ACC112 (cell line): ENCODE results near the gene CDH4.

ENCODE experiments used
- H2AFZ ChIP-seq: fragments of 200-600 bp; sonication (generic); one replicate; pipeline ENCODE4 v1.6.0; 2017; ENCODE audit warnings: antibody characterized with exemption, low read length; ENCODE audit not compliant: unreplicated experiment
- H3K27ac ChIP-seq: fragments of 200-600 bp; sonication (generic); 2 replicates; pipeline ENCODE4 v1.5.1; 2014; ENCODE audit warnings: low read depth, mild to moderate bottlenecking, antibody characterized with exemption, low read length, moderate library complexity
- H3K27me3 ChIP-seq: fragments of 200-600 bp; sonication (generic); 2 replicates; pipeline ENCODE4 v1.6.1; 2014; ENCODE audit warnings: mild to moderate bottlenecking, antibody characterized with exemption, low read length, moderate library complexity, mixed read lengths; ENCODE audit not compliant: insufficient read depth
- H3K36me3 ChIP-seq: fragments of 200-600 bp; sonication (generic); 2 replicates; pipeline ENCODE4 v1.6.1; 2016; ENCODE audit warnings: mild to moderate bottlenecking, antibody characterized with exemption, low read length, moderate library complexity, mixed read lengths; ENCODE audit not compliant: insufficient read depth
- H3K4me1 ChIP-seq: fragments of 200-600 bp; sonication (generic); one replicate; pipeline ENCODE4 v1.6.1; 2016; ENCODE audit warnings: low read length, mixed read lengths; ENCODE audit not compliant: insufficient read depth, unreplicated experiment, control insufficient read depth
- H3K4me3 ChIP-seq: fragments of 200-600 bp; sonication (generic); 2 replicates; pipeline ENCODE4 v1.5.1; 2014; ENCODE audit warnings: mild to moderate bottlenecking, low read depth, low read length
- H3K79me2 ChIP-seq: fragments of 200-600 bp; sonication (generic); one replicate; pipeline ENCODE4 v1.6.0; 2016; ENCODE audit warnings: low read length; ENCODE audit not compliant: control insufficient read depth, unreplicated experiment, insufficient read depth

Gene CDH4

GRCh38 chr20:61311656-61312387, 59.8 kb downstream of the CDH4 start:
- Histone ChIP-seq H3K79me2 (no peaks in the 10 kb centered on the region), H2AFZ (no peak overlapping the region), H3K27ac (no peak overlapping the region), H3K4me1 (no peaks in the 10 kb centered on the region), H3K27me3 (no peaks in the 10 kb centered on the region), H3K36me3 (no peaks in the 10 kb centered on the region), H3K4me3 (no peak overlapping the region)

- H3K27ac ChIP-seq, result no peak overlapping the region
- no peak overlapping the region for H2AFZ ChIP-seq
- no peaks in the 10 kb centered on the region for H3K36me3 ChIP-seq
- no peaks in the 10 kb centered on the region for H3K79me2 ChIP-seq
- no peaks in the 10 kb centered on the region for H3K27me3 ChIP-seq
- H3K4me1 ChIP-seq, result no peaks in the 10 kb centered on the region
- H3K4me3 ChIP-seq, result no peak overlapping the region
These were observed 60.9 kb downstream of the CDH4 start for GRCh38 chr20:61312925-61313324.

- H3K36me3 ChIP-seq, result no peaks in the 10 kb centered on the region
- no peak overlapping the region for H3K27ac ChIP-seq
- no peaks in the 10 kb centered on the region for H3K4me1 ChIP-seq
- no peak overlapping the region for H2AFZ ChIP-seq
- H3K4me3 ChIP-seq, result no peak overlapping the region
- no peaks in the 10 kb centered on the region for H3K79me2 ChIP-seq
- H3K27me3 ChIP-seq, result no peaks in the 10 kb centered on the region
These were observed 61.3 kb downstream of the CDH4 start for GRCh38 chr20:61313396-61313795.

GRCh38 chr20:61314326-61315010, 62.4 kb downstream of the CDH4 start:
- H3K4me3 ChIP-seq, result no peak overlapping the region
- no peaks in the 10 kb centered on the region for H3K27me3 ChIP-seq
- no peak overlapping the region for H2AFZ ChIP-seq
- H3K27ac ChIP-seq, result no peak overlapping the region
- H3K4me1 ChIP-seq, result no peaks in the 10 kb centered on the region
- H3K36me3 ChIP-seq, result no peaks in the 10 kb centered on the region
- H3K79me2 ChIP-seq, result no peaks in the 10 kb centered on the region

GRCh38 chr20:61315319-61315718, 63.3 kb downstream of the CDH4 start:
- Histone ChIP-seq H2AFZ (no peak overlapping the region), H3K27me3 (no peaks in the 10 kb centered on the region), H3K4me1 (no peaks in the 10 kb centered on the region), H3K79me2 (no peaks in the 10 kb centered on the region), H3K4me3 (no peak overlapping the region), H3K27ac (no peak overlapping the region), H3K36me3 (no peaks in the 10 kb centered on the region)

- H3K27me3 ChIP-seq, result no peaks in the 10 kb centered on the region
- no peaks in the 10 kb centered on the region for H3K36me3 ChIP-seq
- no peaks in the 10 kb centered on the region for H3K79me2 ChIP-seq
- no peaks in the 10 kb centered on the region for H3K4me1 ChIP-seq
- no peak overlapping the region for H3K27ac ChIP-seq
- H2AFZ ChIP-seq, result no peak overlapping the region
- H3K4me3 ChIP-seq, result no peak overlapping the region
These were observed 64.3 kb downstream of the CDH4 start for GRCh38 chr20:61316346-61316745.

- H3K4me3 ChIP-seq, result no peak overlapping the region
- H3K27me3 ChIP-seq, result no peaks in the 10 kb centered on the region
- H3K79me2 ChIP-seq, result no peaks in the 10 kb centered on the region
- no peak overlapping the region for H3K27ac ChIP-seq
- H2AFZ ChIP-seq, result no peak overlapping the region
- H3K36me3 ChIP-seq, result no peaks in the 10 kb centered on the region
- H3K4me1 ChIP-seq, result no peaks in the 10 kb centered on the region
These were observed 66.0 kb downstream of the CDH4 start for GRCh38 chr20:61317966-61318530.

- Histone ChIP-seq H3K4me3 (no peak overlapping the region), H3K27ac (no peak overlapping the region), H3K36me3 (no peaks in the 10 kb centered on the region), H3K4me1 (no peaks in the 10 kb centered on the region), H3K27me3 (no peaks in the 10 kb centered on the region), H3K79me2 (no peaks in the 10 kb centered on the region), H2AFZ (no peak overlapping the region)
These were observed 68.8 kb downstream of the CDH4 start for GRCh38 chr20:61320691-61321425.

- no peaks in the 10 kb centered on the region for H3K36me3 ChIP-seq
- no peaks in the 10 kb centered on the region for H3K27me3 ChIP-seq
- H3K4me1 ChIP-seq, result no peaks in the 10 kb centered on the region
- no peak overlapping the region for H2AFZ ChIP-seq
- H3K79me2 ChIP-seq, result no peaks in the 10 kb centered on the region
- H3K27ac ChIP-seq, result no peak overlapping the region
- H3K4me3 ChIP-seq, result no peak overlapping the region
These were observed 69.4 kb downstream of the CDH4 start for GRCh38 chr20:61321481-61321880.

GRCh38 chr20:61322151-61322865, 70.2 kb downstream of the CDH4 start:
- Histone ChIP-seq H3K27me3 (no peaks in the 10 kb centered on the region), H3K4me1 (no peaks in the 10 kb centered on the region), H3K27ac (no peak overlapping the region), H3K4me3 (no peak overlapping the region), H3K79me2 (no peaks in the 10 kb centered on the region), H2AFZ (no peak overlapping the region), H3K36me3 (no peaks in the 10 kb centered on the region)
